ENCODE measurements around the gene SLC9A3. TPM values are rescaled to one million over a fixed set of nuclear protein-coding genes. Genes with fewer than 3 reads are reported as not detected.
"Not testable (repeated sequence)": the region's sequence is repeated elsewhere in the genome, so short reads cannot be mapped to it uniquely, and the experiment has no call there.

Gene SLC9A3
- total RNA-seq, 2 donors from 2014 or later, result 1.6 to 2.2 TPM

DNA sequence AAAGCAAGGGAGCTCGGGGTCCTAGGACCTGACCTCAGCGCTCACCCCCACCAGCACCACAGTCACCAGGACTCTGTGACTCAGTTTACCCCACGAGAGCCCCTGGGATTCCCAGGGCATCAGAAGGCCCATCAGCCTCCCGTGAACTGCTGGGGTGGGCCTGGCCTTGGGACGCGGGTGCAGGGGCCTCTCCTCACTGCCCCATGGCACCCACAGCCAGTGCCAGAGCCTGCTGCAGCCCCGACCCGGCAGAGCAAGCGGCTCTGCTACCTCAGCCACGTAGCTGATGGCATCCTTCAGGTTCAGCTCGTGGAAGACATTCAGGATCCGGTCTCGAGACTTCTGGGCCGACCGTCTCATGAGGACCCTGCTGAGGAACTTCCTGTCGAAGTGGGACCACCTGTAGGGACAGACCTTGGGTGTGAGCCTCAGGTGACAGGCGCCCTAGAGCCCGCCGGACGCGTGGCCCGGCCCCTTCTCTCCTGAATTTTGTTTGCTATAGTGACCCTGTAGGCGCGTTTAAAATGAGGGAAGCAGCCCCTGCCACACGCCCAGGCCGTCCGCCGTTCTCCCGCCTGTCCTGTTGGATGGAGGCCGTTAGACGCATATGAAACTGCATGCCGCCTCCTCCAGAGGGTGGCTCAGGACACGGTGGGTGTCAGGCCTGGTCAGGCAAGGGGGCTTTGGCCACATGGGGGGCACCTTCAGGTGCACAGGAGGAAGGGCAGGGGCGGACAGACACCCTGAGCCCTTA lies 44.5 kb downstream of the SLC9A3 start:
- no peaks in the 10 kb centered on the region for H3K4me1 Mint-ChIP-seq
- no peaks in the 10 kb centered on the region for H3K36me3 Mint-ChIP-seq (ENCODE audit: low read depth)
- no peak overlapping the region for H3K4me3 Mint-ChIP-seq
- no peaks in the 10 kb centered on the region for H3K9me3 Mint-ChIP-seq
- no peak overlapping the region for H3K27ac Mint-ChIP-seq
- H3K27me3 Mint-ChIP-seq, result peaks cover 7% of the 10 kb centered on the region
- no peak for ATAC-seq (replicated peaks)

DNA sequence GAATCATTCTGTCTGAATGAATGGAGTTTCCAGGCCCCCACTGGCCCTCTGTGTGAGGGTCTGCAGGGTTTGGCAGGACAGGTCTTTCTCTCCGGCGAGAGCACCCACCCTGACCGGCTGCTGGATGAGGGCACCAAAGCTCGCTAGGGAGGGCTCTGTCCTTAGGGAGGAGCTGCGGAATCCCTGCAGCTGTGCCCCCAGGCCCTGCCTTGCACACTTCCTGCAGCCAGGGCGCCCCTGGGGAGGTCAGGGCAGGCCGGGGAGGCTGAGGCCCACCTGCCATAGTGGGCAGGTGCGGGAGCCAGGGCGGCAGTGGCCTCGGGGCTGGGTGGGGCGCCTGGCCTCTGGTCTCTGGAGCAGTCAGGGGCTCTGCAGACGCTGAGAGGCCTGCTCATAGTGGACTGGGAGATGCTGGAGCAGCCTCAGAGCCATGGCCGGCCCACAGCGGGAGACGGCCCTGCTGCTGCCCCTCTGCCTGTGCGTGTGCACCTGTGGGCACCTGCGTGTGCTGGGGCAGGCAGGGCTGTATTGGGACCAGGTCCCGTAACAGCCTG lies 45.2 kb downstream of the SLC9A3 start:
- ATAC-seq (replicated peaks), result peak; percentile 8
- Mint-ChIP-seq H3K27ac (no peak overlapping the region), H3K27me3 (peaks cover 7% of the 10 kb centered on the region), H3K9me3 (no peaks in the 10 kb centered on the region), H3K4me1 (no peaks in the 10 kb centered on the region), H3K4me3 (no peak overlapping the region), H3K36me3 (ENCODE audit: low read depth) (no peaks in the 10 kb centered on the region)

GRCh38 chr5:478369-478981 lies 45.8 kb downstream of the SLC9A3 start:
- H3K9me3 Mint-ChIP-seq, result no peaks in the 10 kb centered on the region
- H3K4me1 Mint-ChIP-seq, result no peaks in the 10 kb centered on the region
- H3K4me3 Mint-ChIP-seq, result no peak overlapping the region
- H3K27me3 Mint-ChIP-seq, result peaks cover 10% of the 10 kb centered on the region
- no peak overlapping the region for H3K27ac Mint-ChIP-seq
- no peak for ATAC-seq (replicated peaks)
- H3K36me3 Mint-ChIP-seq (ENCODE audit: low read depth), result peaks cover 5% of the 10 kb centered on the region

GRCh38 chr5:477871-478270 lies 46.4 kb downstream of the SLC9A3 start:
- no peak overlapping the region for H3K27ac Mint-ChIP-seq

GRCh38 chr5:477247-477646 lies 47.0 kb downstream of the SLC9A3 start:
- Mint-ChIP-seq H3K27me3 (peaks cover 10% of the 10 kb centered on the region), H3K27ac (no peak overlapping the region), H3K4me1 (no peaks in the 10 kb centered on the region), H3K36me3 (ENCODE audit: low read depth) (peaks cover 5% of the 10 kb centered on the region), H3K4me3 (no peak overlapping the region), H3K9me3 (no peaks in the 10 kb centered on the region)
- no peak for ATAC-seq (replicated peaks)

More at GRCh38 chr5:477871-478270, 46.4 kb downstream of the SLC9A3 start:
- Mint-ChIP-seq H3K4me3 (no peak overlapping the region), H3K27me3 (peaks cover 10% of the 10 kb centered on the region), H3K4me1 (no peaks in the 10 kb centered on the region), H3K9me3 (no peaks in the 10 kb centered on the region), H3K36me3 (ENCODE audit: low read depth) (peaks cover 5% of the 10 kb centered on the region)
- no peak for ATAC-seq (replicated peaks)

DNA sequence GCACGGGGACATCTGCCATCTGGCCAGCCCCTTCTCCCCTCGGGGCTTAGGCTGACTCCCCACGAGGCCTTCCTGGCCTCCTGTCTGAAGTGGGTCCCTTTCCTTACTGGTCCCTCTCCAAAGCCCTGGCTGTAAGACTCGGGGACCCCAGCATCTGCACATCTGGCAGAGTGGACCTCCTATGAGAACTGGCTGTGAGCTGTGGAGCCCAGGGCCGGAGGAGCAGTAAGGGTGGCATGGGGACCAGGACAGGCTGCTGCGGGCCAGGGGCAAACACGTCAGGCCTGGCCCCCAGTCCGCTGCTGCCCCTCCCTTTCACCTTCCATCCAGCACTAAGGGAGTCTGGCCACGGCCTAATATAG lies 47.5 kb downstream of the SLC9A3 start:
- Mint-ChIP-seq H3K27me3 (peaks cover 10% of the 10 kb centered on the region), H3K4me1 (peaks cover 3% of the 10 kb centered on the region), H3K36me3 (ENCODE audit: low read depth) (peaks cover 8% of the 10 kb centered on the region), H3K9me3 (no peaks in the 10 kb centered on the region), H3K27ac (no peak overlapping the region), H3K4me3 (no peak overlapping the region)
- ATAC-seq (replicated peaks), result no peak

- Mint-ChIP-seq H3K27ac (no peak overlapping the region), H3K4me1 (peaks cover 4% of the 10 kb centered on the region), H3K36me3 (ENCODE audit: low read depth) (peaks cover 14% of the 10 kb centered on the region), H3K9me3 (no peaks in the 10 kb centered on the region), H3K4me3 (no peak overlapping the region), H3K27me3 (peaks cover 7% of the 10 kb centered on the region)
- ATAC-seq (replicated peaks), result no peak
These were observed 48.0 kb downstream of the SLC9A3 start for GRCh38 chr5:476102-476813.

- H3K4me3 Mint-ChIP-seq, result peak overlapping the region; percentile 89
- H3K9me3 Mint-ChIP-seq, result no peaks in the 10 kb centered on the region
- H3K4me1 Mint-ChIP-seq, result peaks cover 4% of the 10 kb centered on the region
- H3K27me3 Mint-ChIP-seq, result peaks cover 7% of the 10 kb centered on the region
- no peak overlapping the region for H3K27ac Mint-ChIP-seq
- H3K36me3 Mint-ChIP-seq (ENCODE audit: low read depth), result peaks cover 19% of the 10 kb centered on the region
- no peak for ATAC-seq (replicated peaks)
These were observed 48.5 kb downstream of the SLC9A3 start for GRCh38 chr5:475704-476101.

DNA sequence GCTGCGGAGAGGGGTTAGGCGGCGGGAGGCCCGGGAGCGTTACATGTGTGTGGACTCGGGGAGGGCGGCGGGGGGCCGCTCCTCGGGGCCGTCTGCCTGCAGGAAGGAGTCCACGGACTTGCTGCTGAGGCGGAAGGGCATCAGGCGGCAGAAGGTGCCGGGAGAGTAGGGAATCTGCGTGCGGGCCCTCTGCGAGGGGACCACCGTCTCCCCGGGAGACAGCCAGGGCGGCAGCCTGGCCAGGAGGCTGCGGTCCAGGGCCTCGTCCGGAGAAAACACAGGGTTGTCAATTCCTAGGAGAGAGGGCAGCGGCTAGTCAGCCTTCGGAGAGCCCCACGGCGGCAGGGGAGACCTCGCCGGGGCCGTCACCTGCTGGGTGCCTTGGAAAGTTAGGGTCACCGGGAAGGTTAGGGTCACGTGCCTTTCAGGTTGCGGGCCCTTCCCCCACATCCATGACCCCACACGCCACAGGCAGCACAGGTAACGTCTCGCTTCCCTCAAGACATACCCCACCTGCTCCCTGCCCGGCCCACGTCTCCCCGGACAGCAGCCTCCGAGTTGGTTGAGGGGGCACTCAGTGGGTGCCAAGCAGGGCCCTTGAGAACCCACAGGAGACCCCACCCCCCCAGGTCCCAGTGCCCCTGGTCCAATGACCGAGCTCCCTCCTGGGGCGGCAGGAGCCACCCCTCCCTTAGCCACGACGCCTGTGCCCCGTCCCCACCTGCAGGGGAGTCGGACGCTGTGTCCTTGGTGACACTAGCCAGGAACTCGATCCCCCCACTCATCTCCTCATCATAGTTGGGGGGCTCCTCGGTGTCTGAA lies 49.2 kb downstream of the SLC9A3 start:
- ATAC-seq (replicated peaks), result no peak
- peak overlapping the region; percentile 89 for H3K4me3 Mint-ChIP-seq
- H3K27me3 Mint-ChIP-seq, result peaks cover 7% of the 10 kb centered on the region
- H3K4me1 Mint-ChIP-seq, result peaks cover 4% of the 10 kb centered on the region
- no peaks in the 10 kb centered on the region for H3K9me3 Mint-ChIP-seq
- H3K36me3 Mint-ChIP-seq (ENCODE audit: low read depth), result peaks cover 26% of the 10 kb centered on the region
- no peak overlapping the region for H3K27ac Mint-ChIP-seq

DNA sequence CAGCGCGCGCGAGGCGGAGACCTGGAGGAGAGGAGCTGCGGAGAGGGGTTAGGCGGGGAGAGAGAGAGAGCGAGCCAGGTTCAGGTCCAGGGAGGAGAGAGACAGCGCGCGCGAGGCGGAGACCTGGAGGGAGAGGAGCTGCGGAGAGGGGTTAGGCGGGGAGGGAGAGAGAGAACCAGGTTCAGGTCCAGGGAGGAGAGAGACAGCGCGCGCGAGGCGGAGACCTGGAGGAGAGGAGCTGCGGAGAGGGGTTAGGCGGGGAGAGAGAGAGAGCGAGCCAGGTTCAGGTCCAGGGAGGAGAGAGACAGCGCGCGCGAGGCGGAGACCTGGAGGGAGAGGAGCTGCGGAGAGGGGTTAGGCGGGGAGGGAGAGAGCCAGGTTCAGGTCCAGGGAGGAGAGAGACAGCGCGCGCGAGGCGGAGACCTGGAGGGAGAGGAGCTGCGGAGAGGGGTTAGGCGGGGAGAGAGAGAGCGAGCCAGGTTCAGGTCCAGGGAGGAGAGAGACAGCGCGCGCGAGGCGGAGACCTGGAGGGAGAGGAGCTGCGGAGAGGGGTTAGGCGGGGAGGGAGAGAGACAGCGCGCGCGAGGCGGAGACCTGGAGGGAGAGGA lies 49.9 kb downstream of the SLC9A3 start:
- peak overlapping the region; percentile 89 for H3K4me3 Mint-ChIP-seq
- not testable (repeated sequence) for H3K27me3 Mint-ChIP-seq; H3K9me3 Mint-ChIP-seq; H3K4me1 Mint-ChIP-seq; ATAC-seq (replicated peaks)
- peaks cover 29% of the 10 kb centered on the region for H3K36me3 Mint-ChIP-seq (ENCODE audit: low read depth)
- H3K27ac Mint-ChIP-seq, result peak overlapping the region; percentile 68

DNA sequence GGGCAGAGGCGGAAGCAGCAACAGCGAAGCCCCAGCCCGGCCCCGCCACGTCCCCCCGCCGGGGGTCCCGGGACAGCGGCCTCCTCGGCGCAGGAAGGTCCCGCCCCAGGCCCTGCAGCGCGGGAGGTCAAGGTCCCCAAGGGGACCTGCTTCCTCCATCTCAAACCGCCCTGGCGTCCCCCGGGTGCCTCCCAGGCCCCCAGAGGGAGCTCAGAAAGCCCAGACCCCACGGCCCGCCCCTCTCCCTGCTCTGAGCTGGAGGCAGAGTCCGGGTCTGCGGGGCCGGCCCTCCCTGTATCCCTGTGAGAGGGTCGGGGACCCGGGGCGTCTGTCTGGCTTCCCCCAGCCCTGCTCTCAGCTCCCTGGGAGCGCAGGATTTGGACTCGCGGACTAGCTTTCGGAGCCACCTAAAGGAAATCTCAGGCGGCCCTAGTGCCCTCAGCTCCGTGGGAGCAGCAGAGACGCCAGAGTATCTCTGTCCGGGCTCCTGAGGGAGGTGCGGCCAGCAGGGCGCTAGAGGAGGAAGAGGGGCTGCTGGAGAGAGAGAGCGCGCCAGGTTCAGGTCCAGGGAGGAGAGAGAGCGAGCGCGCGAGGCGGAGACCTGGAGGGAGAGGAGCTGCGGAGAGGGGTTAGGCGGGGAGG lies 50.6 kb downstream of the SLC9A3 start:
- Mint-ChIP-seq H3K9me3 (no peaks in the 10 kb centered on the region), H3K4me1 (peaks cover 4% of the 10 kb centered on the region), H3K36me3 (ENCODE audit: low read depth) (peaks cover 29% of the 10 kb centered on the region), H3K4me3 (peak overlapping the region; percentile 89), H3K27ac (peak overlapping the region; percentile 68), H3K27me3 (peaks cover 7% of the 10 kb centered on the region)
- peak; percentile 16 for ATAC-seq (replicated peaks)

GRCh38 chr5:472656-473550 lies 51.3 kb downstream of the SLC9A3 start:
- Mint-ChIP-seq H3K27me3 (peaks cover 7% of the 10 kb centered on the region), H3K27ac (peak overlapping the region; percentile 91), H3K4me3 (peak overlapping the region; percentile 93), H3K4me1 (peaks cover 4% of the 10 kb centered on the region), H3K36me3 (ENCODE audit: low read depth) (peaks cover 29% of the 10 kb centered on the region), H3K9me3 (no peaks in the 10 kb centered on the region)
- ATAC-seq (replicated peaks), result peak; percentile 84

All from activated T-helper 17 cell treated with anti-CD3 and anti-CD28 coated beads, Interleukin-2, amount 50 U/mL, for 72 hours (primary cell).